Vagina (tissue), 2 donors: ENCODE measurements around the gene ELF3.

Source experiments
- CTCF ChIP-seq, 3 experiments: fragments of 450-650 bp in 2 of 3; fragments of 200-600 bp in 1 of 3; sonication (generic) in 1 of 3; IDR thresholded peaks; one replicate each; pipeline ENCODE4 v1.5.1; 2017 to 2019; ENCODE audit warnings: antibody characterized with exemption in 3 of 3, mild to moderate bottlenecking in 2 of 3, moderate library complexity in 2 of 3
- POLR2A ChIP-seq, 2 donors: fragments of 450-650 bp; IDR thresholded peaks; one replicate each; pipeline ENCODE4 v1.6.1; 2017; ENCODE audit warnings: antibody characterized with exemption in 2 of 2, mild to moderate bottlenecking in 2 of 2, moderate library complexity in 2 of 2
- POLR2AphosphoS5 ChIP-seq, 2 donors: sonication (generic); formaldehyde crosslinking; IDR thresholded peaks; one replicate each; pipeline ENCODE4 v1.9.0; 2017; ENCODE audit warnings: antibody characterized with exemption in 2 of 2, mild to moderate bottlenecking in 2 of 2, low read depth in 1 of 2; ENCODE audit not compliant: insufficient read depth in 1 of 2

GRCh38 chr1:202007304-202007703 is 3.1 kb upstream of the ELF3 start:
- TF ChIP-seq POLR2A (IDR thresholded peaks at IDR 0.05) (no peak), CTCF (IDR thresholded peaks at IDR 0.05) (no peak), POLR2AphosphoS5 (IDR thresholded peaks at IDR 0.05; ENCODE audit: insufficient read depth in 1 of 2, low read depth in 1 of 2) (no peak)
